ENCODE measurements around the gene OLFML2A. TPM values are rescaled to one million over a fixed set of nuclear protein-coding genes. Genes with fewer than 3 reads are reported as not detected.

OLFML2A gene
- total and polyA plus RNA-seq, 2 donors (not counting 1 experiment from before 2014, with no cell fraction given) = 0.76 to 0.88 TPM

GRCh38 chr9:124815601-124816000 lies 38.7 kb downstream of the OLFML2A start:
- WGBS (ENCODE audit: insufficient coverage) = 92% methylated on average over 4 of the region's 5 CpGs
- Histone ChIP-seq H3K9me3 (ENCODE audit: control extremely low read depth in 1 of 3, control insufficient read depth in 2 of 3, insufficient read depth in 1 of 3, low read length in 2 of 3) (no peaks in the 10 kb centered on the region), H3K9ac (ENCODE audit: low read length) (no peak overlapping the region), H4K20me1 (ENCODE audit: control insufficient read depth, insufficient read depth, low read length, poor library complexity, severe bottlenecking) (no peaks in the 10 kb centered on the region), H3K4me1 (ENCODE audit: control insufficient read depth in 2 of 2, insufficient read depth in 2 of 2, low read length in 2 of 2) (no peaks in the 10 kb centered on the region), H3K4me2 (replicated peaks; ENCODE audit: low read depth, low read length, poor library complexity, severe bottlenecking) (no peak overlapping the region), H2AFZ (ENCODE audit: insufficient read depth, low read depth, low read length, poor library complexity, severe bottlenecking) (no peak overlapping the region), H3K27me3 (replicated peaks in 1 of 4; ENCODE audit: control extremely low read depth in 1 of 4, control insufficient read depth in 3 of 4, insufficient read depth in 4 of 4, low read length in 3 of 4) (no peaks in the 10 kb centered on the region), H3K79me2 (ENCODE audit: control insufficient read depth, insufficient read depth, low read length) (no peaks in the 10 kb centered on the region), H3K27ac (ENCODE audit: low read length in 2 of 2) (no peak overlapping the region), H3K36me3 (replicated peaks in 1 of 2; ENCODE audit: control extremely low read depth in 1 of 2, control insufficient read depth in 1 of 2, extremely low read depth in 1 of 2, insufficient read depth in 2 of 2, low read length in 1 of 2) (no peaks in the 10 kb centered on the region), H3K4me3 (ENCODE audit: control extremely low read depth in 1 of 5, extremely low read depth in 1 of 5, insufficient read depth in 1 of 5, low read depth in 2 of 5, low read length in 4 of 5) (no peak overlapping the region)
- CTCF ChIA-PET = no interaction called here
- ATAC-seq (ENCODE audit: low read depth) (no peak), DNase-seq (no peak)
- no peak for TF ChIP-seq CTCF (IDR thresholded peaks at IDR 0.05)
- no peak for TF ChIP-seq EZH2 (IDR thresholded peaks at IDR 0.05; ENCODE audit: borderline replicate concordance, insufficient read depth, low read depth, low read length, poor library complexity, severe bottlenecking)
- Mint-ChIP-seq H3K4me1 (no peaks in the 10 kb centered on the region), H3K27ac (no peak overlapping the region), H3K4me3 (no peak overlapping the region), H3K27me3 (no peaks in the 10 kb centered on the region), H3K9me3 (ENCODE audit: insufficient read depth) (no peaks in the 10 kb centered on the region)
- intact Hi-C loops (cut with micrococcal nuclease) = no loop called here
- POLR2A ChIA-PET = no interaction called here

GRCh38 chr9:124818431-124819281 lies 41.7 kb downstream of the OLFML2A start:
- no peak overlapping the region for H3K4me3 Mint-ChIP-seq
- ChIA-PET POLR2A (no interaction called here), CTCF (no interaction called here)
- no peaks in the 10 kb centered on the region for H3K27me3 ChIP-seq (replicated peaks in 1 of 4; ENCODE audit: control extremely low read depth in 1 of 4, control insufficient read depth in 3 of 4, insufficient read depth in 4 of 4, low read length in 3 of 4)
- H3K27ac ChIP-seq (ENCODE audit: low read length in 2 of 2) = no peak overlapping the region
- no peaks in the 10 kb centered on the region for H3K4me1 ChIP-seq (ENCODE audit: control insufficient read depth in 2 of 2, insufficient read depth in 2 of 2, low read length in 2 of 2)
- H3K9me3 ChIP-seq (ENCODE audit: control extremely low read depth in 1 of 3, control insufficient read depth in 2 of 3, insufficient read depth in 1 of 3, low read length in 2 of 3) = no peaks in the 10 kb centered on the region
- H3K27ac Mint-ChIP-seq = no peak overlapping the region
- H4K20me1 ChIP-seq (ENCODE audit: control insufficient read depth, insufficient read depth, low read length, poor library complexity, severe bottlenecking) = no peaks in the 10 kb centered on the region
- H3K4me3 ChIP-seq (ENCODE audit: control extremely low read depth in 1 of 5, extremely low read depth in 1 of 5, insufficient read depth in 1 of 5, low read depth in 2 of 5, low read length in 4 of 5) = no peak overlapping the region
- TF ChIP-seq EZH2 (IDR thresholded peaks at IDR 0.05; ENCODE audit: borderline replicate concordance, insufficient read depth, low read depth, low read length, poor library complexity, severe bottlenecking) = no peak
- TF ChIP-seq CTCF (IDR thresholded peaks at IDR 0.05) = no peak
- WGBS (ENCODE audit: insufficient coverage) = 80% methylated on average over 15 of the region's 18 CpGs
- ATAC-seq (ENCODE audit: low read depth) = no peak
- no peaks in the 10 kb centered on the region for H3K4me1 Mint-ChIP-seq
- H3K4me2 ChIP-seq (replicated peaks; ENCODE audit: low read depth, low read length, poor library complexity, severe bottlenecking) = no peak overlapping the region
- DNase-seq = no peak
- no peaks in the 10 kb centered on the region for H3K9me3 Mint-ChIP-seq (ENCODE audit: insufficient read depth)
- intact Hi-C loops (cut with micrococcal nuclease) = no loop called here
- H3K9ac ChIP-seq (ENCODE audit: low read length) = no peak overlapping the region
- no peaks in the 10 kb centered on the region for H3K79me2 ChIP-seq (ENCODE audit: control insufficient read depth, insufficient read depth, low read length)
- no peaks in the 10 kb centered on the region for H3K27me3 Mint-ChIP-seq
- H3K36me3 ChIP-seq (replicated peaks in 1 of 2; ENCODE audit: control extremely low read depth in 1 of 2, control insufficient read depth in 1 of 2, extremely low read depth in 1 of 2, insufficient read depth in 2 of 2, low read length in 1 of 2) = no peaks in the 10 kb centered on the region
- H2AFZ ChIP-seq (ENCODE audit: insufficient read depth, low read depth, low read length, poor library complexity, severe bottlenecking) = no peak overlapping the region

Data from B cell (primary cell).